Liver (tissue), 3 donors: ENCODE data around the gene IGSF8.

Source experiments
- JUND ChIP-seq, 2 donors: IDR thresholded peaks; 2 replicates each; pipeline ENCODE4 v1.6.1; 2016; ENCODE audit warnings: antibody characterized with exemption in 2 of 2
- SP1 ChIP-seq: IDR thresholded peaks from 2 replicates; pipeline ENCODE4 v1.6.1; 2018; ENCODE audit warnings: antibody characterized with exemption, mild to moderate bottlenecking
- TAF1 ChIP-seq: conservative IDR thresholded peaks from 2 replicates; pipeline ENCODE4 v1.6.1; 2016; ENCODE audit warnings: antibody characterized with exemption, mild to moderate bottlenecking
- YY1 ChIP-seq: IDR thresholded peaks from 2 replicates; pipeline ENCODE4 v1.6.1; 2016; ENCODE audit warnings: antibody characterized with exemption, mild to moderate bottlenecking
- TF ChIP-seq, protein P1 (sequence below): IDR thresholded peaks from 2 replicates; pipeline ENCODE4 v1.6.1; 2016; ENCODE audit warnings: antibody characterized with exemption
- TF ChIP-seq, protein P2 (sequence below): fragments of 150-350 bp; IDR thresholded peaks from 2 replicates; pipeline ENCODE4 v1.5.1; 2017; ENCODE audit warnings: improper control_type of control experiment, low read depth, low read length; ENCODE audit not compliant: missing input control
- donor health status: healthy.
- donor health status: healthy.

DNA sequence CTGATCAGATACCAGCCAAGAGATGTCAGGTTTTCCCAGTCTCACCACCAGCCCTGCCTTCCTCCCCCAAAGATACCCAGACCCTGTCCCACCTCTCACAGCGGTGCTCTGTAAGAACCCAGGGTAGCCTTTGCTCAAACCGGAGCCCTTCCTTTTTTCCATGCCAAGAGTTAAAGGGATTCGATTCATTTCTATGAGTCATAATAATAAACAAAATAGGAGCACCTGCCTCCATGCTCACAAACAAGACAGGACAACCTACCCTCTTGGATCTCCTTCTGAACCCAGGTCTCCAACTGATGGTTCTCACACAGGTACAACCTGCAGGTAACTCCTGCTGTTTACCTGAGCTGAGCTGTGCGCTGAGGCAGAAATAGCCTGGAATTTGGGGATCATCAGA, 11.3 kb upstream of the IGSF8 start:
- TF ChIP-seq, protein P1, sequence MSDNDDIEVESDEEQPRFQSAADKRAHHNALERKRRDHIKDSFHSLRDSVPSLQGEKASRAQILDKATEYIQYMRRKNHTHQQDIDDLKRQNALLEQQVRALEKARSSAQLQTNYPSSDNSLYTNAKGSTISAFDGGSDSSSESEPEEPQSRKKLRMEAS: no peak
- TF ChIP-seq SP1 (no peak), YY1 (no peak), TAF1 (no peak), JUND (IDR thresholded peaks at IDR 0.05) (no peak)
- TF ChIP-seq, protein P2, sequence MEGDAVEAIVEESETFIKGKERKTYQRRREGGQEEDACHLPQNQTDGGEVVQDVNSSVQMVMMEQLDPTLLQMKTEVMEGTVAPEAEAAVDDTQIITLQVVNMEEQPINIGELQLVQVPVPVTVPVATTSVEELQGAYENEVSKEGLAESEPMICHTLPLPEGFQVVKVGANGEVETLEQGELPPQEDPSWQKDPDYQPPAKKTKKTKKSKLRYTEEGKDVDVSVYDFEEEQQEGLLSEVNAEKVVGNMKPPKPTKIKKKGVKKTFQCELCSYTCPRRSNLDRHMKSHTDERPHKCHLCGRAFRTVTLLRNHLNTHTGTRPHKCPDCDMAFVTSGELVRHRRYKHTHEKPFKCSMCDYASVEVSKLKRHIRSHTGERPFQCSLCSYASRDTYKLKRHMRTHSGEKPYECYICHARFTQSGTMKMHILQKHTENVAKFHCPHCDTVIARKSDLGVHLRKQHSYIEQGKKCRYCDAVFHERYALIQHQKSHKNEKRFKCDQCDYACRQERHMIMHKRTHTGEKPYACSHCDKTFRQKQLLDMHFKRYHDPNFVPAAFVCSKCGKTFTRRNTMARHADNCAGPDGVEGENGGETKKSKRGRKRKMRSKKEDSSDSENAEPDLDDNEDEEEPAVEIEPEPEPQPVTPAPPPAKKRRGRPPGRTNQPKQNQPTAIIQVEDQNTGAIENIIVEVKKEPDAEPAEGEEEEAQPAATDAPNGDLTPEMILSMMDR: no peak
